Sigmoid colon (tissue), 7 donors: ENCODE measurements around the gene PGBD5. TPM values are rescaled to one million over a fixed set of nuclear protein-coding genes. Genes with fewer than 3 reads are reported as not detected.

Experiments used
- DNase-seq: peaks from one replicate; pipeline ENCODE4 v3.0.0-alpha.2; 2019
- H3K27ac ChIP-seq, 4 donors: fragments of 200-600 bp; sonication (generic); one replicate each; pipeline ENCODE4 v1.5.1; 2016 to 2019; ENCODE audit warnings: mild to moderate bottlenecking in 1 of 4
- H3K27me3 ChIP-seq, 3 donors: fragments of 200-600 bp; sonication (generic); one replicate each; pipeline ENCODE4 v1.5.1; 2019; ENCODE audit warnings: mild to moderate bottlenecking in 1 of 3
- H3K36me3 ChIP-seq, 4 donors: fragments of 200-600 bp; sonication (generic); one replicate each; pipeline ENCODE4 v1.5.1; 2016 to 2019
- H3K4me1 ChIP-seq, 4 donors: fragments of 200-600 bp; sonication (generic); one replicate each; pipeline ENCODE4 v1.5.1; 2017 to 2019
- H3K4me3 ChIP-seq, 4 donors: fragments of 200-600 bp; sonication (generic); one replicate each; pipeline ENCODE4 v1.5.1; 2017 to 2019; ENCODE audit warnings: mild to moderate bottlenecking in 2 of 4, moderate library complexity in 1 of 4
- H3K9me3 ChIP-seq, 4 donors: fragments of 200-600 bp in 3 of 4; sonication (generic) in 3 of 4; one replicate each; pipeline versions ENCODE4 v1.5.1 to v1.6.1; 2013 to 2019
- EP300 ChIP-seq, 4 donors: sonication (generic); formaldehyde crosslinking; IDR thresholded peaks; one replicate each; pipeline ENCODE4 v1.6.1; 2017; ENCODE audit warnings: antibody characterized with exemption in 4 of 4
- POLR2A ChIP-seq, 2 donors: fragments of 450-650 bp; IDR thresholded peaks; one replicate each; pipeline ENCODE4 v1.6.1; 2016; ENCODE audit warnings: antibody characterized with exemption in 2 of 2, mild to moderate bottlenecking in 2 of 2, moderate library complexity in 2 of 2
- POLR2AphosphoS5 ChIP-seq, 4 donors: sonication (generic); formaldehyde crosslinking; IDR thresholded peaks; one replicate each; pipeline ENCODE4 v1.6.1; 2017; ENCODE audit warnings: antibody characterized with exemption in 4 of 4
- WGBS, 2 donors: extraction: QIAGEN DNeasy Blood & Tissue Kit; methylation state at CpG; one replicate each; pipeline ENCODE4 v1.1.7; 2013; 5-methylcytosine and 5-hydroxymethylcytosine counted together
- intact Hi-C: fragments of 100-400 bp; cut with DNase I; formaldehyde crosslinking; loops from one replicate; pipeline ENCODE4 v1.15.1; 2023
- polyA plus RNA-seq, 3 donors: library from polyadenylated mRNA; stranded (reverse); fragments of 200-250 nt; gene quantifications; one replicate each; pipeline ENCODE4 v1.2.3, GENCODE V29; 2013
- total RNA-seq, 4 donors: library from RNA; depleted of rRNA; stranded (reverse); fragments of >200 nt; gene quantifications; one replicate each; pipeline ENCODE4 v1.1.0, GENCODE V29; 2016
- TF ChIP-seq, protein P1 (sequence below), 4 experiments: fragments of 450-650 bp in 3 of 4; fragments of 200-600 bp in 1 of 4; IDR thresholded peaks; one replicate each; pipeline ENCODE4 v1.5.1; 2016 to 2019; ENCODE audit warnings: antibody characterized with exemption in 4 of 4, mild to moderate bottlenecking in 3 of 4, moderate library complexity in 2 of 4
- donor health status: healthy with polysubstance abuse.
- donor health status: Bipolar disorder and iron deficiency.
- donor health status: healthy.

Gene PGBD5
- total and polyA plus RNA-seq, 7 donors: under 0.01 to 1.9 (median 1.1) TPM

DNA sequence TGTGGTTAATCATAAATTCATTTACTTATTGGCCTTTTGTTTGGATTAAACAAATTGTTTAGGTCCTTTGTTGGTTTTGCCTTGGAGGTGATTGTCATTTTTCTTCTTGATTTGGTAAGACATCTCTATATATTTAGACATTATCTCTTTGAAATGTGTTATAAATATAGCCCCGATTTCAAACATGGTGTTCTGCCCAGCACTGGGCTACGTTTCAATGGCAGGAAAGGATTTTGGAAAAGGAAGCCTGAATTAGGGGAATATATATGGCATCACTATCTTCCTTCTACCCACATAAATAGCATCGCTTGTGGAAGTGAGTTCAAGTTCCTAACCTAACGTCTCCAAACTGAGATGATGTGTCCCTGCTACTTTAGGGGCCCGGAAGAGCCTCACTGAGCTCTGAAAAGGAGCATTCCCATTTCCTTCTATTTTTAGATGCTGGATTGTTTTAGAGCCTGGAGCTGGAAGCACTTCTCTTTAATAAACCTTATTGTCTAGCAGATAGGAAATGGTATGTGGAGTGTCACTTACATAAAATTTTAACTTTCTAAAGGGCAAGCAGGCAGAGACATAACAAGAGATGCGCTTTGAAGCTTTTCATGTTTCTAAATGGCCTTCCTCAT is 39.4 kb downstream of the PGBD5 start:
- no peaks in the 10 kb centered on the region for H3K9me3 ChIP-seq
- intact Hi-C loops: no loop called here
- no peak overlapping the region for H3K27ac ChIP-seq
- H3K4me1 ChIP-seq: no peaks in the 10 kb centered on the region
- TF ChIP-seq, protein P1, sequence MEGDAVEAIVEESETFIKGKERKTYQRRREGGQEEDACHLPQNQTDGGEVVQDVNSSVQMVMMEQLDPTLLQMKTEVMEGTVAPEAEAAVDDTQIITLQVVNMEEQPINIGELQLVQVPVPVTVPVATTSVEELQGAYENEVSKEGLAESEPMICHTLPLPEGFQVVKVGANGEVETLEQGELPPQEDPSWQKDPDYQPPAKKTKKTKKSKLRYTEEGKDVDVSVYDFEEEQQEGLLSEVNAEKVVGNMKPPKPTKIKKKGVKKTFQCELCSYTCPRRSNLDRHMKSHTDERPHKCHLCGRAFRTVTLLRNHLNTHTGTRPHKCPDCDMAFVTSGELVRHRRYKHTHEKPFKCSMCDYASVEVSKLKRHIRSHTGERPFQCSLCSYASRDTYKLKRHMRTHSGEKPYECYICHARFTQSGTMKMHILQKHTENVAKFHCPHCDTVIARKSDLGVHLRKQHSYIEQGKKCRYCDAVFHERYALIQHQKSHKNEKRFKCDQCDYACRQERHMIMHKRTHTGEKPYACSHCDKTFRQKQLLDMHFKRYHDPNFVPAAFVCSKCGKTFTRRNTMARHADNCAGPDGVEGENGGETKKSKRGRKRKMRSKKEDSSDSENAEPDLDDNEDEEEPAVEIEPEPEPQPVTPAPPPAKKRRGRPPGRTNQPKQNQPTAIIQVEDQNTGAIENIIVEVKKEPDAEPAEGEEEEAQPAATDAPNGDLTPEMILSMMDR (IDR thresholded peaks at IDR 0.05): no peak
- no peak for TF ChIP-seq POLR2A (IDR thresholded peaks at IDR 0.05)
- TF ChIP-seq EP300 (IDR thresholded peaks at IDR 0.05): no peak
- TF ChIP-seq POLR2AphosphoS5 (IDR thresholded peaks at IDR 0.05): no peak
- no peak overlapping the region for H3K4me3 ChIP-seq
- 86 to 91% methylated on average over 6 of the region's 6 CpGs for WGBS, 2 donors
- no peaks in the 10 kb centered on the region for H3K27me3 ChIP-seq
- H3K36me3 ChIP-seq: no peaks in the 10 kb centered on the region
- DNase-seq: no peak

DNA sequence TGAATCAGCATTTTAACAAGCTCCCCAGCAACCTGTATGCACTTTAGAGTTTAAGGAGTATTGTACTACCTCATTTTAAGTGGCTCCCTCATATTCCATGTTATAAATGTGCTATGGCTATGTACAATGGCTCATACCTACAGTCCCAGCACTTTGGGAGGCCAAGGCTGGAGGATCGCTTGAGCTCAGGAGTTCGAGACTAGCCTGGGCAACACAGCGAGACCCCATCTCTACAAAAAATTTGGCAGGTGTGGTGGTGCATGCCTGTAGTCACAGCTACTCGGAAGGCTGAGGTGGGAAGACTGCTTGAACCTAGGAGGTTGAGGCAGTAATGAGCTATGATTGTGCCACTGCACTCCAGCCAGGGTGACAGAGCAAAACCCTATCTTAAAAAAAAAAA is 40.2 kb downstream of the PGBD5 start:
- no peaks in the 10 kb centered on the region for H3K36me3 ChIP-seq
- H3K4me3 ChIP-seq: no peak overlapping the region
- intact Hi-C loops: no loop called here
- H3K27ac ChIP-seq: no peak overlapping the region
- 97 to 98% methylated on average over 4 of the region's 4 CpGs for WGBS, 2 donors
- H3K27me3 ChIP-seq: no peaks in the 10 kb centered on the region
- TF ChIP-seq POLR2A (IDR thresholded peaks at IDR 0.05) (no peak), POLR2AphosphoS5 (IDR thresholded peaks at IDR 0.05) (no peak), EP300 (IDR thresholded peaks at IDR 0.05) (no peak)
- TF ChIP-seq, protein P1 (IDR thresholded peaks at IDR 0.05): no peak
- H3K9me3 ChIP-seq: no peaks in the 10 kb centered on the region
- no peak for DNase-seq
- no peaks in the 10 kb centered on the region for H3K4me1 ChIP-seq

DNA sequence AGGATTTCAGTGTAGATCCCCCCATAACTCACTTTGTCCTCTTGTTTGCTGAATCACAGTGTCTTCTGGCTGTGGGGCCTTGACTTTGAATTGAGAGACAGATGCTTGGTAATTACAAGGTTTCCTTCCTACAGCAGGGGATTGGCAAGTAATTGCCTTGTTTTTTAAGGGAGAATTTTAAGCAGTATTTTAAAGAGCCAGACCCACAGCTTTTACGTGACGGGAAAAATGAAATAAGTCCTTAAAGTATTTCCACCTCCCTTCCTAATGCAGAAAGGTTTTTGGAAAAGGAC is 41.0 kb downstream of the PGBD5 start:
- Histone ChIP-seq H3K27me3 (no peaks in the 10 kb centered on the region), H3K27ac (no peak overlapping the region), H3K36me3 (no peaks in the 10 kb centered on the region), H3K9me3 (no peaks in the 10 kb centered on the region), H3K4me3 (no peak overlapping the region), H3K4me1 (no peaks in the 10 kb centered on the region)
- no peak for DNase-seq
- intact Hi-C loops: no loop called here
- TF ChIP-seq POLR2AphosphoS5 (IDR thresholded peaks at IDR 0.05) (no peak), POLR2A (IDR thresholded peaks at IDR 0.05) (no peak), EP300 (IDR thresholded peaks at IDR 0.05) (no peak)
- TF ChIP-seq, protein P1 (IDR thresholded peaks at IDR 0.05): no peak
- 91 to 97% methylated on average over 2 of the region's 2 CpGs for WGBS, 2 donors

DNA sequence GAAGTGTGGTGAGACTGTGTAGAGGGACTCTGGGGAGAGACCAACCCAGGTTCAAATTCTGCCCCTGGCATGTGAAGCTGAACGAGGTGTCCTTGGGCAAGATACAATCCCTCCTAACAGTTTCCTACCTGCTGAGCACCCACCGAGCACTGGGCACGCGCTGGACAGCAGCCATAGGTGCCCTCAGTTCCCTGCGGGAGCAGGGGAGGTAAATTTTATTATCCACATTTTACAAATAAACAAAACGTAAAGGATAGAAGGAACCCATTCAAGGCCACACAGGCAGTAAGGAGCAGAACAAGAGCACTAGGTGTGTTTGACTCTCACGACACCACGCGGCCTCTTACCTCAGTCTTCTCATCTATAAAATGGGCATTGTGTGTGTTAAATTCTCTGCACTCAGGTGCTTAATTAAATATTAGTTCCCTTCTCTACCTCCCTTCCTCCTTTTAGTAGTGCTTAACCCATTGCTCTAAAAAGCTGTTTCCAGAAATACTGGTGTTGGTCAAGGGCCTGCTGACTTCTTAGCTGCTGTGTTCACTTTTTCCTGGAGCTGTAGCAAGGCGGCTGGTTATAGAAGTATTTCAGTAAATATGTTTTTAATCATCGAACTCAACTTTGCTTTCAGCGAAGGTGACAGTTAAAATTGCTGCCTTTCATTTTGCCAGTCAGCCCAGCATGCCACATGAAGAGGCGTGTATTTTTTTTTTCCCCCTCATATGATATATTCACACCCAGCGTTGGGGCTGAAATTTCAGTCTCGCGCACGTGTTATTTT is 41.6 kb downstream of the PGBD5 start:
- no peak for DNase-seq
- TF ChIP-seq POLR2A (IDR thresholded peaks at IDR 0.05): no peak
- TF ChIP-seq, protein P1 (IDR thresholded peaks at IDR 0.05): no peak
- no peak for TF ChIP-seq EP300 (IDR thresholded peaks at IDR 0.05)
- no peak for TF ChIP-seq POLR2AphosphoS5 (IDR thresholded peaks at IDR 0.05)
- Histone ChIP-seq H3K36me3 (no peaks in the 10 kb centered on the region), H3K9me3 (peaks cover 0 to 4% (median 2%) of the 10 kb centered on the region in 4 donors), H3K27ac (no peak overlapping the region), H3K27me3 (no peaks in the 10 kb centered on the region), H3K4me3 (no peak overlapping the region), H3K4me1 (no peaks in the 10 kb centered on the region)
- 87 to 90% methylated on average over 17 of the region's 17 CpGs for WGBS, 2 donors
- intact Hi-C loops: no loop called here
